ENCODE results near the gene PDPR.

GRCh38 chr16:70152578-70153302 is 38.6 kb downstream of the PDPR start:
- TF ChIP-seq, protein P1, sequence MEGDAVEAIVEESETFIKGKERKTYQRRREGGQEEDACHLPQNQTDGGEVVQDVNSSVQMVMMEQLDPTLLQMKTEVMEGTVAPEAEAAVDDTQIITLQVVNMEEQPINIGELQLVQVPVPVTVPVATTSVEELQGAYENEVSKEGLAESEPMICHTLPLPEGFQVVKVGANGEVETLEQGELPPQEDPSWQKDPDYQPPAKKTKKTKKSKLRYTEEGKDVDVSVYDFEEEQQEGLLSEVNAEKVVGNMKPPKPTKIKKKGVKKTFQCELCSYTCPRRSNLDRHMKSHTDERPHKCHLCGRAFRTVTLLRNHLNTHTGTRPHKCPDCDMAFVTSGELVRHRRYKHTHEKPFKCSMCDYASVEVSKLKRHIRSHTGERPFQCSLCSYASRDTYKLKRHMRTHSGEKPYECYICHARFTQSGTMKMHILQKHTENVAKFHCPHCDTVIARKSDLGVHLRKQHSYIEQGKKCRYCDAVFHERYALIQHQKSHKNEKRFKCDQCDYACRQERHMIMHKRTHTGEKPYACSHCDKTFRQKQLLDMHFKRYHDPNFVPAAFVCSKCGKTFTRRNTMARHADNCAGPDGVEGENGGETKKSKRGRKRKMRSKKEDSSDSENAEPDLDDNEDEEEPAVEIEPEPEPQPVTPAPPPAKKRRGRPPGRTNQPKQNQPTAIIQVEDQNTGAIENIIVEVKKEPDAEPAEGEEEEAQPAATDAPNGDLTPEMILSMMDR (IDR thresholded peaks at IDR 0.05 in 4 of 5, conservative IDR thresholded peaks at IDR 0.05 in 1 of 5): no peak
- TF ChIP-seq POLR2A (IDR thresholded peaks at IDR 0.05): no peak
